Urinary bladder (tissue), 4 donors: Measurements from ENCODE around the gene NDUFV2. TPM values are rescaled to one million over a fixed set of nuclear protein-coding genes. Genes with fewer than 3 reads are reported as not detected.
"Not testable (repeated sequence)": the region's sequence is repeated elsewhere in the genome, so short reads cannot be mapped to it uniquely, and the experiment has no call there.

ENCODE experiments used
- DNase-seq: peaks from one replicate; pipeline ENCODE4 v3.0.0-alpha.2; 2015; ENCODE audit errors: extremely low spot score
- H3K27ac ChIP-seq: one replicate; pipeline ENCODE4 v1.5.1; 2013; ENCODE audit warnings: low read depth, mild to moderate bottlenecking, moderate library complexity
- H3K36me3 ChIP-seq: one replicate; pipeline ENCODE4 v1.6.1; 2013; ENCODE audit warnings: mild to moderate bottlenecking, moderate library complexity; ENCODE audit not compliant: insufficient read depth
- H3K4me1 ChIP-seq: one replicate; pipeline ENCODE4 v1.6.1; 2013; ENCODE audit warnings: mild to moderate bottlenecking, moderate library complexity; ENCODE audit not compliant: insufficient read depth
- H3K4me3 ChIP-seq: one replicate; pipeline ENCODE4 v1.5.1; 2013; ENCODE audit warnings: low read depth, low read length
- WGBS: extraction: QIAGEN DNeasy Blood & Tissue Kit; methylation state at CpG from one replicate; pipeline ENCODE4 v1.1.7; 2013; 5-methylcytosine and 5-hydroxymethylcytosine counted together
- polyA plus RNA-seq: library from polyadenylated mRNA; stranded (reverse); fragments of 200-250 nt; gene quantifications from one replicate; pipeline ENCODE4 v1.2.3, GENCODE V29; 2013
- total RNA-seq: library from RNA; depleted of rRNA; stranded (reverse); fragments of >200 nt; gene quantifications from one replicate; pipeline ENCODE4 v1.2.3, GENCODE V29; 2014
- donor health status: healthy with polysubstance abuse.
- donor health status: healthy.

NDUFV2 gene
- total and polyA plus RNA-seq, 2 donors = 116 to 143 TPM

DNA sequence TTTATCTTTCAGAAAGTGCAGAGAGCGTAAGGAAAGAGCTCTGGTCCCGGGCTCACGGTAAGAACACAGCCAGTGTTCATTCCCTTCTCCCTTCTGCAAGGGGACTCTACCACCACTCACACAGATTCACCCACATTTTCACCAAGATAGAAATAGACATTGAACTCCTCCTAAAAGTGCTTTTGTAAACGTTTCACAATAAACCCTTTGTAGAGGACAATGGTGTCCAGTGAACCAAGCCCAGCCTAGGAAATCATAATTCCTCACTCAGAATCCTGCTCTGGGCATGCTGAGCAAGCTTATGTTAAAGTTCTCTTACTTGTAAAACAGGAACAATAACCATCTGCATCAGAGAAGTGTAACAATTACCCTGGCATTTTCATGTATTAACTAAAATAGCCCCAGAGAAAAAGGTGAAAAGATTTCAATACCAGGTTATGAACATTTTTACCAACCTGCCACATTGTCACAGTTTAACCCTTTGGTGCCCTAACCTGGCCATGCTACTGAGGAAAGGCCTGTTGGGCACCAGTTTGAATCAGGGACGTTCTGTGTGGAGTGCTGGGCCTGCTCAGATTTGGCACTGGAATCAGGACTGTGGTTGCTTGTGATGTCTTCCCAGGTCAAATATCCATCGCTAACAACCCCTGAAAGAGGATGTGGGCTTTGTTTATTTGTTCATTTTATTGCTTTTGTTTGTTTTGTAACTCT, 22.5 kb upstream of the NDUFV2 start:
- Histone ChIP-seq H3K4me3 (no peak overlapping the region), H3K27ac (no peak overlapping the region), H3K4me1 (no peaks in the 10 kb centered on the region), H3K36me3 (no peaks in the 10 kb centered on the region)
- WGBS = 66% methylated on average over 6 of the region's 6 CpGs
- no peak for DNase-seq

DNA sequence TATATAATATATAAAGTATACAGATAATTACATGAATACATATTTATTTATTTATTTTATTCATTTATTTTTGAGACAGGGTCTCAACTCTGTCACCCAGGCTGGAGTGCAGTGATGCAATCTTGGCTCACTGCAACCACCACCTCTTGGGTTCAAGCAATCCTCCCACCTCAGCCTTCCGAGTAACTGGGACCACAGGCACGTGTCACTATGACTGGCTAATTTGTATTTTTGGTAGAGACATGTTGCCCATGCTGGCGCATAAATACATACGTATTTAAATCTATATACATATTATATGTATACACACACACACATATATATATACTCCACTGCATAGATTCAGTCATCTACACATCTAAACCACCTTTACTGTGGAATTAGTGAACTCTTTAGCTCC, 20.6 kb upstream of the NDUFV2 start:
- H3K4me1 ChIP-seq = no peaks in the 10 kb centered on the region
- 88% methylated on average over 4 of the region's 4 CpGs for WGBS
- no peak overlapping the region for H3K4me3 ChIP-seq
- no peak for DNase-seq
- no peak overlapping the region for H3K27ac ChIP-seq
- H3K36me3 ChIP-seq = no peaks in the 10 kb centered on the region

DNA sequence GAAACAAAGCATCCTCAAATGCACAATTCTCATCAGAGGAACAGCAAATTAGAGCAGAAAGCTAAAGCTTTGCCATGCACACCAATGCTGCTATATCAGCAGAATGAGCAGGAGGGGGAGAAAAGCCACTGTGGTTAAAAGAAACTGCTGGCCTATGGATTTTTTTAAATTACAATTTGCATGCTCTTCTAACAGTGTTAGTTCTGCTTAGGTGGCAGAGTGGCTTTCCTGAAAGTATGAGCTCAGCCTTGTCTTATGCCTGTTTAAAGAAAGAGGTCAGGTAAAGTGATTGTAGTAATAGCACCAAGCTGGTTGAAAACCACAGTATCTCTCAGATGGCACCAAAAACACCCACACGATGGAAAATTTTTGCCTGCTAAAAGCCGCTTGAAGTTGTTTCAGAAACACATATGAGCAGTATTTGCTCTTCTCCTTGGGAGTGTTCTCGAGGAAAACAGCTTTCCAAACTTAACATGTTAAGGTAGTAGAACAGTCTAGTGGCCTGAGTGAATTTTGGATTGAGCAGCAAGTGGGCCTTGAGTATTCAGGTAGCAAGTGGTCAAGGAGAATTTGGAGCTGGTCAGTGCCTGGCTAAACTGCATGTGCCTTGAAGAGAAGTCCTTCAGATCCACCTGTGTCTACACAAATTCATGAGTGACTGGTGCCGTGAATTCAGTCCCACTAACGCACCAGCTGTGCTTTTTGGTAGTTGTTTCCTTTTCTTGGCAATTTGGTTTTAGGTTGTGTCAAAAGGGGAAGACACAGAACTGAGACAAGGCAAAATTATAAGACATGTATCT, 19.6 kb upstream of the NDUFV2 start:
- DNase-seq = no peak
- no peak overlapping the region for H3K27ac ChIP-seq
- no peaks in the 10 kb centered on the region for H3K4me1 ChIP-seq
- no peak overlapping the region for H3K4me3 ChIP-seq
- no peaks in the 10 kb centered on the region for H3K36me3 ChIP-seq
- WGBS = 81% methylated on average over 5 of the region's 5 CpGs

DNA sequence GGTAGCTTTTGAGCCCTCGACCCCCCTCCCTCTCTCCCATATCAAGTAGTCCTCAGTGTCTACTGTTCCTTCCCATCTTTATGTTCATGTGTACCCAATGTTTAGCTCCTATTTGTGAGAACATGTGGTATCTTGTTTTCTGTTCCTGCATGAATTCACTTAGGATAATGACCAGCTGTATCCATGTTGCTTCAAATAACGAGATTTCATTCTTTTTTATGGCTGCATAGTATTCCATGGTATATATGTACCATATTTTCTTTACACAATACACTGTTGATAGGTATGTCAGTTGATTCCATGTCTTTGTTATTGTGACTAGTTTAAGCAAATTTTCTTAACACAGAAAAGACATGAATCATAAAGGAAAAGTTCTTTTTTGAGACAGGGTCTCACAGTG, 16.5 kb upstream of the NDUFV2 start:
- DNase-seq = no peak
- no peaks in the 10 kb centered on the region for H3K36me3 ChIP-seq
- 66% methylated on average over 2 of the region's 2 CpGs for WGBS
- no peak overlapping the region for H3K4me3 ChIP-seq
- H3K27ac ChIP-seq = no peak overlapping the region
- H3K4me1 ChIP-seq = no peaks in the 10 kb centered on the region

DNA sequence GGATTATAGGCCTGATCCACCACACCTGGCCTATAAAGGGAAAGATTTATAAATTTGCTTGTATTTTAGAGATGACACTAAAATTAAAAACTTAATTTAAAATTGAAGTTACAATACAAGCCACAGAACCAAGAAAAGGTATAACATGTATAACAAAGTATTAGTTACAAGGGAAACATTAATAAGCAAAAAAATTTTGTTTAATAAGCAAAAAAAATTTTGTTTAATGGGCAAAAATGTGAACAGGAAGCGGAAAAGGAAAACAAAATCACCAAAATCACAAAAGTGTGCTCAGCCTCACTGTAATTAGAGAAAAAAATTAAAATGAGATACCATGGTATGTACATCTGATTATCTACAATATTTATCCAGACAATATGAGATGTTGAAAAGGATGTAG, 15.9 kb upstream of the NDUFV2 start:
- no peak overlapping the region for H3K27ac ChIP-seq
- no peak overlapping the region for H3K4me3 ChIP-seq
- WGBS = 98% methylated on average over 1 of the region's 1 CpG
- H3K36me3 ChIP-seq = no peaks in the 10 kb centered on the region
- H3K4me1 ChIP-seq = no peaks in the 10 kb centered on the region
- DNase-seq = no peak

DNA sequence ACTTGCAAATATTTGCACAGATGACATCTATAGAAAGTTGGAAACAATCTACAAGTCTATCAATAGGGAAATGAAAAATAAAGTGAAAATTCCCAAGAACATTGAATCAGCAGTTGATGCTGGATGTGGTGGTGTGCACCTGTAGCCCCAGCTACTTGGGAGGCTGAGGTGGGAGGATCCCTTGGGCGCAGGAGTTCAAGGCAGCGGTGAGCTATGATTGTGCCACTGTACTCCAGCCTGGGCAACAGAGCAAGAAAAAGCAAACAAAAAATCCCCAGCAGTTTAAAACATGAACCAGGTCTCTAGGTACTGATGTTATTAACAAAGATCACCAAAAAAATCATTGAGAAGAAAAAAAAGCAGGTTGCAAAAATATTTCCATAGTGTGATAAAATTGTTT, 15.4 kb upstream of the NDUFV2 start:
- Histone ChIP-seq H3K4me1 (no peaks in the 10 kb centered on the region), H3K4me3 (no peak overlapping the region), H3K36me3 (no peaks in the 10 kb centered on the region), H3K27ac (no peak overlapping the region)
- DNase-seq = no peak
- 100% methylated on average over 2 of the region's 2 CpGs for WGBS

DNA sequence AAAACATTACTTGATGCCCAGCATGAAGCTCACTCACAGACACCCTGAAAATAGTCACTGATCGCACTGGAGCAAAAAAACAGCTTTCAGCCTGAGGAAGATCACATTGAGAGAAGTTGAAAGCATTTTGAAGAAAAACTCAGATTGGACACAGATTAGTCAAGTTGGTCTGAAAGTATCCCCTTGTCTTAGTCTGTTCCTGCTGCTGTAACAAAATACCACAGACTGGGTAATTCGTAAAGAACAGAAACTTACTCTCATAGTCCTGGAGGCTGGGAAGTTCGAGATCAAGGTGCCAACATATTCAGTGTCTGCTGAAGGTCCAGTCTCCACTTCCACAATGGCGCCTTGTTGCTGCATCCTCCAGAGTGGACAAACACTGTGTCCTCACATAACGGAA, 14.2 kb upstream of the NDUFV2 start:
- Histone ChIP-seq H3K27ac (no peak overlapping the region), H3K36me3 (no peaks in the 10 kb centered on the region), H3K4me1 (no peaks in the 10 kb centered on the region), H3K4me3 (no peak overlapping the region)
- no peak for DNase-seq
- 97% methylated on average over 5 of the region's 5 CpGs for WGBS

DNA sequence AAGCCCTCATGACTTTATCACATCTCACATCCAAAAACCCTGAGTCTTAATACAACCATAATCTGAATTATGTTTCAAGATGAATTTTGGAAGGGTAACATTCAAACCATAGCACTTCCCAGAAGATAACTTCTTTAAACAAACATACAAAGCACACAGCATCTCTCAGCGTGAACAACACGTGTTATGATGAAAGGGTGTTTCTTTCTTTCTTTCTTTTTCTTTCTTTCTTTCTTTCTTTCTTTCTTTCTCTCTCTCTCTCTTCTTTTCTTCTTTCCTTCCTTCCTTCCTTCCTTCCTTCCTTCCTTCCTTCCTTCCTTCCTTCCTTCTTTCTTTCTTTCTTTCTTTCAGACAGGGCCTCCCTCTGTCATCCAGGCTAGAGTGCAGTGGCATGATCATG, 13.8 kb upstream of the NDUFV2 start:
- WGBS = 93% methylated on average over 2 of the region's 2 CpGs
- not testable (repeated sequence) for H3K36me3 ChIP-seq, DNase-seq, H3K4me1 ChIP-seq, H3K4me3 ChIP-seq, H3K27ac ChIP-seq

DNA sequence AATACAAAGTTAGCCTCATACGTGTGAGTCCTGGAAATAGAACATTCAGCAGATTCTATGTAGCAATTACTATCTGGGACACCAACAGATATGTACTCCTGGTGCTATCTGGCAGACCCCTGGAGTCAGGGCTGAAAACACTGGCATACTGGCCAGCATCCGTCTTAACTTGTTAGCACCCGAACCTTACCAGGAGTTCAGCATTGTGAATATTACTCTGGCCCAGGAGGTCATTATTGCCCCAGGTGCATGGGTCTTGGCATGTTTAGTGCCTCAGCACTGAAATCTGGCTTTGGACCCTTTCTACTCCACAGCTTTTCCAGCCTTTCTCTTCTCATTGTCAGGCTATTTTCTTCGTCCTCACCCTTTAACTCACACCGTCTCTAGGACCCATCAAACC, 11.9 kb upstream of the NDUFV2 start:
- Histone ChIP-seq H3K27ac (no peak overlapping the region), H3K36me3 (no peaks in the 10 kb centered on the region), H3K4me3 (no peak overlapping the region), H3K4me1 (no peaks in the 10 kb centered on the region)
- WGBS = 92% methylated on average over 5 of the region's 5 CpGs
- DNase-seq = no peak

DNA sequence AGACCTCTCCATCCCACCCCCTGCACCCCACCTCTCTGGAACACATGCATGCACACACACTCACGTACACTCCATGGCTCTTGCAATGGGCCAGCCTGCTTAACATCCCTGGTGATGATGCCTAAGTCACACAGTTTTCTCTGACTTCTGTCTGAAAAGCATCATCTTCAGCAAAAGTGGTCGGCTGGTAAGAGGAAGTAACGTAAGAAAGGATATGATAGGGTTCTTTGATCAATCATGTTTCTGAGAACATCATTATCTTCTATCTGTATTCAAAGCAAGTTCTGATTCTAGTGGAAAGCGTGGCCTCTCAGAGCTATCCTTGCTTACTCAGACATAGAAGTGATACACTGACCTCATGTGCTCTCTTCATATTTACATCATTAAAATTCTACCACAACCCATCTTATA, 11.4 kb upstream of the NDUFV2 start:
- H3K36me3 ChIP-seq = no peaks in the 10 kb centered on the region
- no peak overlapping the region for H3K27ac ChIP-seq
- DNase-seq = no peak
- no peaks in the 10 kb centered on the region for H3K4me1 ChIP-seq
- WGBS = 89% methylated on average over 4 of the region's 4 CpGs
- H3K4me3 ChIP-seq = no peak overlapping the region

DNA sequence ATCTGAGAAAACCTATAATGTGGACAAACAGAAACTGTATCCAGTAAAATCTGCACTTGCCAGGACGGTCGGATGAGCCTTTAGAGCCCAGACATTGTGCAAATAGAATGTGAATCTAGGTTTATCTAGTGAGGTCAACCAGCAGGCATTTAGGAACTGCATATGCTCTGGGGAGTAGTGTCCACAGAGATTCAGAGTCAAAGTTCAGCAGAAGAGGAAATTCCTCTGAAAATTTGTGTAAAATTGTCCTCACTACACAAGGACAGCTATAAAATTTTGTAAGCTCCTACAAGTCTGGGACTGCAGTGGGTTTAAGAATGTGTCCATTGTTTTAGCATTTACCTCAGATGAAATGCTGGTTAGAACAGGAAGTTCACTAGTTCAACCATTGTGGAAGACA, 9.8 kb upstream of the NDUFV2 start:
- no peaks in the 10 kb centered on the region for H3K36me3 ChIP-seq
- no peak overlapping the region for H3K4me3 ChIP-seq
- H3K4me1 ChIP-seq = no peaks in the 10 kb centered on the region
- no peak for DNase-seq
- 55% methylated on average over 2 of the region's 2 CpGs for WGBS
- no peak overlapping the region for H3K27ac ChIP-seq

DNA sequence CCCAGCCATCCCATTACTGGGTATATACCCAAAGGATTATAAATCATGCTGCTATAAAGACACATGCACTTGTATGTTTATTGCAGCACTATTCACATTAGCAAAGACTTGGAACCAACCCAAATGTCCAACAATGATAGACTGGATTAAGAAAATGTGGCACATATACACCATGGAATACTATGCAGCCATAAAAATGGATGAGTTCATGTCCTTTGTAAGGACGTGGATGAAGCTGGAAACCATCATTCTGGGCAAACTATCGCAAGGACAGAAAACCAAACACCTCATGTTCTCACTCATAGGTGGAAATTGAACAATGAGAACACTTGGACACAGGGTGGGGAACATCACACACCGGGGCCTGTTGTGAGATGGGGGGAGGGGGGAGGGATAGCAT, 9.4 kb upstream of the NDUFV2 start:
- H3K27ac ChIP-seq, H3K36me3 ChIP-seq, H3K4me3 ChIP-seq, H3K4me1 ChIP-seq, DNase-seq: not testable (repeated sequence)
- WGBS = 92% methylated on average over 3 of the region's 3 CpGs

DNA sequence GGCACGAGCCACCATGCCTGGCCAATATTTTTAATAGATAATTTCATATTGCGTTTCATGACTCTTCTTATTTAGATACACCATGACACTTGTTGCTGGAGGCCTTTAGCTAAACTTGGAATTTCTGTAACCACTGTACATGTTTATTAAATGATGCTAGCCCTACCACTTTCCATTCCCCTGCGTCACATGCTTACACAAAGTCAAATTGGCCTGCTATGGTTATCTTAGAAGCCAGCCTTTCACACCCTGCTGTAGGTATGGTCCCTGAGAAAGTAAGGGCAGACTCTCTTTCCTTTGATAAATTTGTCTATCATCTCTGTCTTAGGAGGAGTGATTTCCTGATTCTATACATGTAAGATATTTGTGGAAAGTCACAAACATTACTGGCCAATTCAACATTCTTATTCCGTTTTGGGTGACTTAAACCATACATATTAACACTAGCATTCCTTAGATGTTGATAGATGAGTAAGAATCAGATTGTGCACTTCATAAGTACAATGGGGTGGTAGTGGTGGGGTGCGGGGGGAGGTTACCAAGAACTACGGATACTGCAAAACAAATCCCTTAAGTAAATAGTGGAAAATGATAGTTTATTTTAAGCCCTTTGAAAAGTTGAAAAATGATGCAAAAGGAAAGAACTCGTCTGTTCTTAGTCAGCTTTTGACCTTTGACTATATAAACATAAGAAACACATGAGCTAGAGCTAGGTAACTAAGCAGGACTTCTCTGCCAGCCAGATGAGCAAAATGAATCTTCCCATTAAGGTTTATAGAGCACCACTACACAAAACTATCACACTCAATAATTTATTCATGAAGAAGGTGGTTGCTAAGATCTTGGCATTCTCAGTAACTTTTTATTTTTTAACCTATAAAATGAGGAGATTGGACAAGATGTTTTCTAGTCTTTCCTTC, 7.9 kb upstream of the NDUFV2 start:
- H3K4me1 ChIP-seq = no peaks in the 10 kb centered on the region
- 34% methylated on average over 7 of the region's 7 CpGs for WGBS
- H3K27ac ChIP-seq = peak overlapping the region; percentile 53
- H3K4me3 ChIP-seq = no peak overlapping the region
- no peaks in the 10 kb centered on the region for H3K36me3 ChIP-seq
- DNase-seq = no peak
